Adrenal gland (tissue), 12 donors: ENCODE measurements around the gene IL6. TPM values are rescaled to one million over a fixed set of nuclear protein-coding genes. Genes with fewer than 3 reads are reported as not detected.
"Not testable (repeated sequence)": the region's sequence is repeated elsewhere in the genome, so short reads cannot be mapped to it uniquely, and the experiment has no call there.

ENCODE experiments used
- DNase-seq, 7 donors: peaks; one replicate each; pipeline ENCODE4 v3.0.0-alpha.2; 2019 to 2020
- H3K27ac ChIP-seq, 5 donors: fragments of 200-600 bp; sonication (generic) in 4 of 5; 1 replicate in 3 of 5; 2 replicates in 2 of 5; pipeline versions ENCODE4 v1.5.1 to v1.8.0; 2016 to 2020; ENCODE audit warnings: mild to moderate bottlenecking in 1 of 5
- H3K27me3 ChIP-seq: fragments of 200-600 bp; 2 replicates; pipeline ENCODE4 v1.8.0; 2021
- H3K36me3 ChIP-seq, 2 donors: fragments of 200-600 bp; replicated peaks in 1 of 2; 1 replicate in 1 of 2; 2 replicates in 1 of 2; pipeline versions ENCODE4 v1.5.1 to v1.8.0; 2018 to 2022
- H3K4me1 ChIP-seq, 2 donors: fragments of 200-600 bp; replicated peaks in 1 of 2; 1 replicate in 1 of 2; 2 replicates in 1 of 2; pipeline versions ENCODE4 v1.5.1 to v1.8.0; 2018 to 2021
- H3K4me3 ChIP-seq, 4 donors: fragments of 200-600 bp; sonication (generic) in 3 of 4; one replicate each; pipeline ENCODE4 v1.5.1; 2016 to 2018
- H3K9me3 ChIP-seq, 3 donors: fragments of 200-600 bp; sonication (generic) in 1 of 3; replicated peaks in 1 of 3; 1 replicate in 2 of 3; 2 replicates in 1 of 3; pipeline versions ENCODE4 v1.5.1 to v1.8.0; 2016 to 2021
- POLR2A ChIP-seq, 2 donors: fragments of 450-650 bp; IDR thresholded peaks; one replicate each; pipeline ENCODE4 v1.6.1; 2017; ENCODE audit warnings: antibody characterized with exemption in 2 of 2, mild to moderate bottlenecking in 2 of 2, moderate library complexity in 1 of 2
- WGBS, 4 donors: extraction: QIAGEN DNeasy Blood & Tissue Kit in 2 of 4; methylation state at CpG; one replicate each; pipeline versions ENCODE4 v1.1.5 to v1.1.7; 2013 to 2017; 5-methylcytosine and 5-hydroxymethylcytosine counted together
- intact Hi-C, 2 donors: fragments of 100-400 bp; cut with DNase I; formaldehyde crosslinking; loops; one replicate each; pipeline versions ENCODE4 v1.14.1 to v1.15.0; 2022 to 2023
- polyA plus RNA-seq, 3 donors: library from polyadenylated mRNA; stranded (reverse); fragments of 200-250 nt in 2 of 3; fragments of 350-450 nt in 1 of 3; fragmentation: Illumina TruSeq in 1 of 3; extraction: RNeasy Lipid Tissue Mini Kit (QIAGEN cat#74804) in 1 of 3; gene quantifications; one replicate each; pipeline ENCODE4 v1.2.3, GENCODE V29; 2013 to 2014
- total RNA-seq, 9 donors: library from RNA; depleted of rRNA in 4 of 9; stranded (reverse); fragments of >200 nt in 4 of 9; fragments of 120-200 nt in 1 of 9; fragmentation: NEBNext Ultra II Directional in 1 of 9; extraction: Animal tissue kit (Norgen Biotek cat#: 25700) in 1 of 9; gene quantifications; one replicate each; pipeline versions ENCODE4 v1.1.0 to v1.2.4, GENCODE V29; 2013 to 2023
- TF ChIP-seq, protein P1 (sequence below), 6 experiments: fragments of 450-650 bp in 4 of 6; fragments of 200-600 bp in 2 of 6; sonication (generic) in 1 of 6; IDR thresholded peaks; 1 replicate in 5 of 6; 2 replicates in 1 of 6; pipeline versions ENCODE4 v1.5.1 to v1.8.0; 2016 to 2021; ENCODE audit warnings: antibody characterized with exemption in 6 of 6, mild to moderate bottlenecking in 2 of 6, moderate library complexity in 1 of 6
- donor health status: healthy with polysubstance abuse.
- donor health status: Bipolar disorder and iron deficiency.
- donor health status: DM: yes; HTN: yes; CAD: no.
- donor health status: DM: no; HTN: no; CAD: no.
- donor health status: DM: no; HTN: no; CAD: no.
- donor health status: DM: yes; HTN: yes; CAD: no.

IL6 gene
- total and polyA plus RNA-seq, 12 donors: 0.42 to 15.7 (median 1.0) TPM; not detected in 3

DNA sequence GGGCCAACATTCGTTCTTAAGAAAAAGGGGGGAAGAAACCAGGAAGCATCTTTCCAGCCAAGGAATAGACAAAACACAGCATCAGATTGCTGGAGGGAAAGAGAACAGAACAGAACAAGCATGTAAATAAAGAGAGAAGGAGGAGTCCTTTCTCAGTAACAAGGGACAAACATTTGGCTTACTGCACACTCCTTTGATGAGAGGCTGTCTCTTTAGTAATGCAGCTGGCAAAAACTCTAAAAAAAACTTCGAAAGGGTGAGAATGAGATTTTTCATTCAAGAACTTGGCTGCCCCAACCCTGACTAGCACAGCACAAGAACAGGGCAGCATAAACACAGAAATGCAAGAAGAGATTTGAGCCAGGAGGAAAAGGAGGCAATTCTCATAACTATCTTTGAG, 38.9 kb upstream of the IL6 start:
- no peaks in the 10 kb centered on the region for H3K36me3 ChIP-seq
- no peaks in the 10 kb centered on the region for H3K27me3 ChIP-seq
- no peaks in the 10 kb centered on the region for H3K4me1 ChIP-seq
- no peaks in the 10 kb centered on the region for H3K9me3 ChIP-seq
- H3K4me3 ChIP-seq: no peak overlapping the region
- intact Hi-C loops: no loop called here
- no peak for DNase-seq
- WGBS, 4 donors: 32 to 51% (median 45%) methylated on average over 2 of the region's 2 CpGs
- no peak for TF ChIP-seq POLR2A (IDR thresholded peaks at IDR 0.05)
- TF ChIP-seq, protein P1, sequence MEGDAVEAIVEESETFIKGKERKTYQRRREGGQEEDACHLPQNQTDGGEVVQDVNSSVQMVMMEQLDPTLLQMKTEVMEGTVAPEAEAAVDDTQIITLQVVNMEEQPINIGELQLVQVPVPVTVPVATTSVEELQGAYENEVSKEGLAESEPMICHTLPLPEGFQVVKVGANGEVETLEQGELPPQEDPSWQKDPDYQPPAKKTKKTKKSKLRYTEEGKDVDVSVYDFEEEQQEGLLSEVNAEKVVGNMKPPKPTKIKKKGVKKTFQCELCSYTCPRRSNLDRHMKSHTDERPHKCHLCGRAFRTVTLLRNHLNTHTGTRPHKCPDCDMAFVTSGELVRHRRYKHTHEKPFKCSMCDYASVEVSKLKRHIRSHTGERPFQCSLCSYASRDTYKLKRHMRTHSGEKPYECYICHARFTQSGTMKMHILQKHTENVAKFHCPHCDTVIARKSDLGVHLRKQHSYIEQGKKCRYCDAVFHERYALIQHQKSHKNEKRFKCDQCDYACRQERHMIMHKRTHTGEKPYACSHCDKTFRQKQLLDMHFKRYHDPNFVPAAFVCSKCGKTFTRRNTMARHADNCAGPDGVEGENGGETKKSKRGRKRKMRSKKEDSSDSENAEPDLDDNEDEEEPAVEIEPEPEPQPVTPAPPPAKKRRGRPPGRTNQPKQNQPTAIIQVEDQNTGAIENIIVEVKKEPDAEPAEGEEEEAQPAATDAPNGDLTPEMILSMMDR (IDR thresholded peaks at IDR 0.05): no peak
- no peak overlapping the region for H3K27ac ChIP-seq

DNA sequence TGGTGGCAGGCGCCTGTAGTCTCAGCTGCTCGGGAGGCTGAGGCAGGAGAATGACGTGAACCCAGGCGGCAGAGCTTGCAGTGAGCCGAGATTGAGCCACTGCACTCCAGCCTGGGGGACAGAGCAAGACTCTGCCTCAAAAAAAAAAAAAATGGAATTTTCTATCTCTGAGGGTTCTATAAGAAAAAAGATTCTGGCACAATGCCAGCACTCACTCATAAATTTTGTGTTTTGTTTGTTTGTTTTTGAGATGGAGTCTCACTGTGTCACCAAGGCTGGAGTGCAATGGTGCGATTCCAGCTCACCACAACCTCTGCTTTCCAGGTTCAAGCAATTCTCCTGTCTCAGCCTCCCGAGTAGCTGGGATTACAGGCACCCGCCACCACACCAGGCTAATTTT, 38.1 kb upstream of the IL6 start:
- H3K9me3 ChIP-seq, intact Hi-C loops, H3K4me1 ChIP-seq, H3K4me3 ChIP-seq, H3K27me3 ChIP-seq, H3K27ac ChIP-seq, DNase-seq, H3K36me3 ChIP-seq: not testable (repeated sequence)
- WGBS, 4 donors: 90 to 96% (median 93%) methylated on average over 8 of the region's 8 CpGs

GRCh38 chr7:22694597-22695207, 32.3 kb upstream of the IL6 start:
- WGBS, 4 donors: 75 to 88% (median 85%) methylated on average over 5 of the region's 5 CpGs
- Histone ChIP-seq H3K4me1 (peaks cover 0 to 6% of the 10 kb centered on the region in 2 donors), H3K4me3 (no peak overlapping the region), H3K9me3 (no peaks in the 10 kb centered on the region), H3K36me3 (no peaks in the 10 kb centered on the region), H3K27me3 (no peaks in the 10 kb centered on the region), H3K27ac (no peak overlapping the region)
- TF ChIP-seq, protein P1 (IDR thresholded peaks at IDR 0.05): no peak
- no peak for TF ChIP-seq POLR2A (IDR thresholded peaks at IDR 0.05)
- no peak for DNase-seq
- intact Hi-C loops: no loop called here

GRCh38 chr7:22695476-22696132, 31.4 kb upstream of the IL6 start:
- no peak for TF ChIP-seq POLR2A (IDR thresholded peaks at IDR 0.05)
- TF ChIP-seq, protein P1 (IDR thresholded peaks at IDR 0.05): no peak
- no peak for DNase-seq
- H3K27ac ChIP-seq: no peak overlapping the region
- WGBS, 4 donors: 88 to 92% (median 89%) methylated on average over 5 of the region's 5 CpGs
- H3K27me3 ChIP-seq: no peaks in the 10 kb centered on the region
- intact Hi-C loops: no loop called here
- peaks cover 0 to 6% of the 10 kb centered on the region in 2 donors for H3K4me1 ChIP-seq
- no peak overlapping the region for H3K4me3 ChIP-seq
- no peaks in the 10 kb centered on the region for H3K9me3 ChIP-seq
- no peaks in the 10 kb centered on the region for H3K36me3 ChIP-seq
